Esophagus squamous epithelium (tissue), 4 donors: ENCODE data around the gene GGCT.

Experiments
- POLR2A ChIP-seq, 4 donors: fragments of 450-650 bp; IDR thresholded peaks; one replicate each; pipeline ENCODE4 v1.6.1; 2017; ENCODE audit warnings: antibody characterized with exemption in 4 of 4, mild to moderate bottlenecking in 4 of 4, moderate library complexity in 3 of 4
- TF ChIP-seq, protein P1 (sequence below), 6 experiments: fragments of 450-650 bp in 4 of 6; fragments of 200-600 bp in 2 of 6; sonication (generic) in 2 of 6; IDR thresholded peaks; one replicate each; pipeline ENCODE4 v1.5.1; 2016 to 2019; ENCODE audit warnings: antibody characterized with exemption in 6 of 6, mild to moderate bottlenecking in 4 of 6, moderate library complexity in 4 of 6

DNA sequence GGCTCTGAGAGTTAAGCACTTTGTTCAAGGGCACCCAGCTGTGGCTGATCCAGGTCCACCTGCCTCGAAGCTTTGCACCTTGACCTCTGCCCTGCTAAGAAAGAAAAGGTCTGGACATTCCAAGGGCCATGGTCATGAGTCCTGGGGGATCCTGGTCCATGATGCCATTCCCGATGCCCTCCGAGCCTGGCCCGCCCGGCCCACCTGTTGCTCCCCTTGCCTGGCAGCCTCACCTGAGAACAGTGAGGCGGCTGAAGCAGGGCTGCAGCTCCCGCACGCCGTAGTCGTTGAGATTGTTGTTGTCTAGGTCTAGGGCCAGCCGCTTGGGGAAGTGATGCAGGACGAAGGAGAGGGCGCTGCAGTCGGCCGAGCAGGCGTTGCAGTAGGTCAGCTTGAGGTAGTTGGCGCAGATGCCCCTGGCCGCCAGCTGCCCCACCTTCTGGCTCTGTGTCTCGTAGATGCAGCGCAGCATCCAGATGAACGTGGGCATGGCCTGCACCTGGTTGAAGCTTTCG lies 53.6 kb downstream of the GGCT start:
- TF ChIP-seq, protein P1, sequence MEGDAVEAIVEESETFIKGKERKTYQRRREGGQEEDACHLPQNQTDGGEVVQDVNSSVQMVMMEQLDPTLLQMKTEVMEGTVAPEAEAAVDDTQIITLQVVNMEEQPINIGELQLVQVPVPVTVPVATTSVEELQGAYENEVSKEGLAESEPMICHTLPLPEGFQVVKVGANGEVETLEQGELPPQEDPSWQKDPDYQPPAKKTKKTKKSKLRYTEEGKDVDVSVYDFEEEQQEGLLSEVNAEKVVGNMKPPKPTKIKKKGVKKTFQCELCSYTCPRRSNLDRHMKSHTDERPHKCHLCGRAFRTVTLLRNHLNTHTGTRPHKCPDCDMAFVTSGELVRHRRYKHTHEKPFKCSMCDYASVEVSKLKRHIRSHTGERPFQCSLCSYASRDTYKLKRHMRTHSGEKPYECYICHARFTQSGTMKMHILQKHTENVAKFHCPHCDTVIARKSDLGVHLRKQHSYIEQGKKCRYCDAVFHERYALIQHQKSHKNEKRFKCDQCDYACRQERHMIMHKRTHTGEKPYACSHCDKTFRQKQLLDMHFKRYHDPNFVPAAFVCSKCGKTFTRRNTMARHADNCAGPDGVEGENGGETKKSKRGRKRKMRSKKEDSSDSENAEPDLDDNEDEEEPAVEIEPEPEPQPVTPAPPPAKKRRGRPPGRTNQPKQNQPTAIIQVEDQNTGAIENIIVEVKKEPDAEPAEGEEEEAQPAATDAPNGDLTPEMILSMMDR (IDR thresholded peaks at IDR 0.05): no peak
- TF ChIP-seq POLR2A (IDR thresholded peaks at IDR 0.05): no peak
